Measurements from ENCODE around the gene FFAR1. TPM values are rescaled to one million over a fixed set of nuclear protein-coding genes. Genes with fewer than 3 reads are reported as not detected.
"Not testable (repeated sequence)": the region's sequence is repeated elsewhere in the genome, so short reads cannot be mapped to it uniquely, and the experiment has no call there.

The FFAR1 gene
- total RNA-seq, 1 donor from 2014 or later: not detected

DNA sequence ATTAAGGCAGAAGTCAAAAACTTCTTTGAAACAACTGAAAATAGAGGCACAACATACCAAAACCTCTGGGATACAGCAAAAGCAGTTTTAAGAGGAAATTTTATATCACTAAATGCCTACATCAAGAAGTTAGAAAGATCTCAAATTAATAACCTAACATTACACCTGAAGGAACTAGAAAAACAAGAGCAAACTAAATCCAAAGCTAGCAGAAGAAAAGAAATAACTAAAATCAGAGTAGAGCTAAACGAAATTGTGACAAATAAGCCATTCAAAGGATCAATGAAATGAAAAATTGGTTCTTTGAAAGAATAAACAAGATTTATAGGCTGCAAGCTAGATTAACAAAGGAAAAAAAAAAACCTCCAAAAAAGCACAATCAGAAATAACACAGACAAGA, 20.7 kb downstream of the FFAR1 start:
- H3K4me1 Mint-ChIP-seq: no peaks in the 10 kb centered on the region
- H3K27me3 Mint-ChIP-seq (ENCODE audit: low read depth): peaks cover 31% of the 10 kb centered on the region

DNA sequence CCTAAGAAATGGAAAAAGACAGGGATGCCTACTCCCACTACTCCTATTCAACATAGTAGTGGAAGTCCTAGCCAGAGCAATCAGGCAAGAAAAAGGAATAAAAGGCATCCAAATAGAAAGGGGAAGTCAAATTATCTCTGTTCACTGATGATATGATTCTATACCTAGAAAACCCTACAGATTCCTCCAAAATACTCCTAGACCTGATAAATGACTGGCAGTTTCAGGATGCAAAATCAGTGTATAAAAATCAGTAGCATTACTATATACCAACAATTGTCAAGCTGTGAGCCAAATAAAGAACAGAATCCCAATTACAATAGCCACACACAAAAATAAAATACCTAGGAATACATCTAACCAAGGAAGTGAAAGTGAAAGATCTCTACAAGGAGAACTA, 21.8 kb downstream of the FFAR1 start:
- Mint-ChIP-seq H3K36me3 (ENCODE audit: low read depth) (no peaks in the 10 kb centered on the region), H3K4me1 (no peaks in the 10 kb centered on the region), H3K27ac (ENCODE audit: unreplicated experiment) (no peak overlapping the region), H3K4me3 (no peak overlapping the region), H3K27me3 (ENCODE audit: low read depth) (peaks cover 42% of the 10 kb centered on the region), H3K9me3 (no peaks in the 10 kb centered on the region)
- DNase-seq (ENCODE audit: low read depth, low spot score): no peak
- TF ChIP-seq, protein P1, sequence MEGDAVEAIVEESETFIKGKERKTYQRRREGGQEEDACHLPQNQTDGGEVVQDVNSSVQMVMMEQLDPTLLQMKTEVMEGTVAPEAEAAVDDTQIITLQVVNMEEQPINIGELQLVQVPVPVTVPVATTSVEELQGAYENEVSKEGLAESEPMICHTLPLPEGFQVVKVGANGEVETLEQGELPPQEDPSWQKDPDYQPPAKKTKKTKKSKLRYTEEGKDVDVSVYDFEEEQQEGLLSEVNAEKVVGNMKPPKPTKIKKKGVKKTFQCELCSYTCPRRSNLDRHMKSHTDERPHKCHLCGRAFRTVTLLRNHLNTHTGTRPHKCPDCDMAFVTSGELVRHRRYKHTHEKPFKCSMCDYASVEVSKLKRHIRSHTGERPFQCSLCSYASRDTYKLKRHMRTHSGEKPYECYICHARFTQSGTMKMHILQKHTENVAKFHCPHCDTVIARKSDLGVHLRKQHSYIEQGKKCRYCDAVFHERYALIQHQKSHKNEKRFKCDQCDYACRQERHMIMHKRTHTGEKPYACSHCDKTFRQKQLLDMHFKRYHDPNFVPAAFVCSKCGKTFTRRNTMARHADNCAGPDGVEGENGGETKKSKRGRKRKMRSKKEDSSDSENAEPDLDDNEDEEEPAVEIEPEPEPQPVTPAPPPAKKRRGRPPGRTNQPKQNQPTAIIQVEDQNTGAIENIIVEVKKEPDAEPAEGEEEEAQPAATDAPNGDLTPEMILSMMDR (conservative IDR thresholded peaks at IDR 0.05): no peak

More for the DNA sequence above, 20.7 kb downstream of the FFAR1 start:
- DNase-seq (ENCODE audit: low read depth, low spot score): no peak
- Mint-ChIP-seq H3K9me3 (no peaks in the 10 kb centered on the region), H3K4me3 (no peak overlapping the region), H3K36me3 (ENCODE audit: low read depth) (no peaks in the 10 kb centered on the region), H3K27ac (ENCODE audit: unreplicated experiment) (no peak overlapping the region)
- TF ChIP-seq, protein P1 (conservative IDR thresholded peaks at IDR 0.05): no peak

DNA sequence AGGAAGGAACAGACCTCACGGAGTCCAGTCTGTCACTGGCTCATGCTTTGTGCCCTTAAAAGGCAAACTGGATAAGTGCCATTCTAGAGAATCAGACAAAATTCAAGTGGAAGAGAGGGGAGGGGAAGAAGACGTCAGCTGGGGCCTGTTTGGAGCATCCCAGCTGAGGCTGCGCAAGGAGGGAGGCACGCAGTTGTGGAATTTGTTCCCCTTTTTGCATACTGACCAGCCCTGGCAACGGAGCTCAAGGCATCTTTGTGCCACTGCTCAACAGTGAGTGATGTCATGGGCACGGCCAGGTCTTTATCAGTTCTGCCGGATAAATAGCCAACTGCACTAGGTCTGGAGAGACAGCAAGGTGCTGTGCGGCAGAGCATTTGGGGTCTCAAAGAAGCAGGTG, 23.0 kb downstream of the FFAR1 start, which contains the start of gene GPR42:
TSS of gene GPR42 (plus strand) at position 347 of the 400 bp plus-strand sequence. CDS start 292 bp downstream, outside the sequence.
- H3K9me3 Mint-ChIP-seq: no peaks in the 10 kb centered on the region
- no peaks in the 10 kb centered on the region for H3K4me1 Mint-ChIP-seq
- DNase-seq (ENCODE audit: low read depth, low spot score): no peak
- TF ChIP-seq, protein P1 (conservative IDR thresholded peaks at IDR 0.05): no peak
- H3K4me3 Mint-ChIP-seq: no peak within 1 kb of the TSS
- no peak within 1 kb of the TSS for H3K27ac Mint-ChIP-seq (ENCODE audit: unreplicated experiment)
- H3K27me3 Mint-ChIP-seq (ENCODE audit: low read depth): peaks cover 51% of the 10 kb centered on the region
- no peaks in the 10 kb centered on the region for H3K36me3 Mint-ChIP-seq (ENCODE audit: low read depth)

DNA sequence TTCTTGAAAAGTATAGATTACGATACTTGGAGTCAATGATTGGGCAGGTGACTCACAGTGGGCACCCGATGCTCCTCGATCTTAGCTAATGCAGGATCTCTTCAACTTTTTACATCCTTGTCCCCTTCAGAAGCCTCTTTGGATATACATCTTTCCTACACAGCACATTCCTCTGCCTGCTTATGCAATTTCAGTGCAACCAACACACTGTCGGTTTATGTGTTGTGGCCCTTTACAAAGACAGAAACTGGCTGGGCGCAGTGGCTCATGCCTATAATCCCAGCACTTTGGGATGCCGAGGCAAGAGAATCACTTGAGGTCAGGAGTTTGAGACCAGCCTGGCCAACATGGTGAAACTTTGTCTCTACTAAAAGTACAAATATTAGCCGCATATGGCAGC, 25.8 kb downstream of the FFAR1 start:
- H3K9me3 Mint-ChIP-seq: no peaks in the 10 kb centered on the region
- H3K27ac Mint-ChIP-seq (ENCODE audit: unreplicated experiment): no peak overlapping the region
- TF ChIP-seq, protein P1 (conservative IDR thresholded peaks at IDR 0.05): no peak
- no peaks in the 10 kb centered on the region for H3K36me3 Mint-ChIP-seq (ENCODE audit: low read depth)
- H3K4me1 Mint-ChIP-seq: no peaks in the 10 kb centered on the region
- DNase-seq (ENCODE audit: low read depth, low spot score): no peak
- H3K27me3 Mint-ChIP-seq (ENCODE audit: low read depth): peaks cover 54% of the 10 kb centered on the region
- H3K4me3 Mint-ChIP-seq: no peak overlapping the region

DNA sequence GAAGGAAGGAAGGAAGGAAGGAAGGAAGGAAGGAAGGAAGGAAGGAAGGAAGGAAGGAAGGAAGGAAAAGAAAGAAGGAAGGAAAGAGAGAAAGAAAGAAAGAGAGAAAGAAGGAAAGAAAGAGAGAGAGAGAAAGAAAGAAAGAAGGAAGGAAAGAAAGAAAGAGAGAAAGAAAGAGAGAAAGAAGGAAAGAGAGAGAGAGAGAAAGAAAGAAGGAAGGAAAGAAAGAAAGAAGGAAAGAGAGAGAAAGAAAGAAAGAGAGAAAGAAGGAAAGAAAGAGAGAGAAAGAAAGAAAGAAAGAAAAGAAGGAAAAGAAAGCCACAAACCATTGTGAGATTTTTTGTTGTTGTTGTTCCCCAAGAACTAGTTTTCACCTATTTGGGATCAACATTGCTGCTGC, 26.3 kb downstream of the FFAR1 start:
- DNase-seq (ENCODE audit: low read depth, low spot score); H3K4me3 Mint-ChIP-seq; H3K4me1 Mint-ChIP-seq; H3K36me3 Mint-ChIP-seq (ENCODE audit: low read depth); H3K27ac Mint-ChIP-seq (ENCODE audit: unreplicated experiment); H3K9me3 Mint-ChIP-seq: not testable (repeated sequence)
- H3K27me3 Mint-ChIP-seq (ENCODE audit: low read depth): peaks cover 53% of the 10 kb centered on the region

DNA sequence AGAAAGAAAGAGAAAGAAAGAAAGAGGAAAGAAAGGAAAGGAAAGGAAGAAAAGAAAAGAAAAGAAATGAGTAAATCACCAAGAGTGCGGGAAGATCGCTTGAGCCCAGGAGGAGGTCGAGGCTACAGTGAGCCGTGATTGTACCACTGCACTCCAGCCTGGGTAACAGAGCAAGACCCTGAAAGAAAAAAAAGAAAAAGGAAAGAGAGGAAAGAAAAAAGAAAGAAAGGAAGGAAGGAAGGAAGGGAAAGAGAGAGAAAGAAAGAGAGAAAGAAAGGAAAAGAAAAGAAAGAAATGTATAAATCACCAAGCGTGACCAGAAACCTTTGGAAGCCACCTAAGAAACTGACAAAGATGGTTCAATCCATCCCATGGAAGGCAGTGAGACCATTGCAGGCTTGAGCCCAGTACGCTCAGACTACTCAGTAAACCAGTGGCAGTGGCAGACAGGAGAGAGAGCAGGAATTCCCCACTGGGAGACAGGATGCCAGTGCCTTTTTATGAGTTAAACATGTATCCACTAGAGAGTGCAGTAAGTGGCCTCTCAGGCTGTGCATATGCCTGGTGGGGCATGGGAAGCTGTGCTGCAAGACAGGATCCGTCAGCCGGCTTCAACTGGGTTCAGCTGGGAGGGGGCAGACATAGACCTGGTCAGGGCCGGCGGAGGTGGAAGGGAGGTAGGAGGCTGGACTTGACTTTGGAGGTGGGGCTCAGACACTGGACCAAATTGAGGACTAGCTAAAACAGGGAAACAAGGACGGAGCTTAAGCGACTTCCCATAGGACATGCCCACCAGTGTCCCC, 28.0 kb downstream of the FFAR1 start:
- TF ChIP-seq, protein P1 (conservative IDR thresholded peaks at IDR 0.05): no peak
- Mint-ChIP-seq H3K9me3 (no peaks in the 10 kb centered on the region), H3K4me1 (no peaks in the 10 kb centered on the region), H3K27ac (ENCODE audit: unreplicated experiment) (no peak overlapping the region), H3K27me3 (ENCODE audit: low read depth) (peaks cover 53% of the 10 kb centered on the region), H3K4me3 (no peak overlapping the region), H3K36me3 (ENCODE audit: low read depth) (no peaks in the 10 kb centered on the region)
- DNase-seq (ENCODE audit: low read depth, low spot score): no peak

Data from neural crest cell (in vitro differentiated cells).